Neural crest cell (in vitro differentiated cells): ENCODE measurements around the gene HTR3B. TPM values are rescaled to one million over a fixed set of nuclear protein-coding genes. Genes with fewer than 3 reads are reported as not detected.

Experiments used
- DNase-seq: peaks from one replicate; pipeline ENCODE4 v3.0.0; 2021; ENCODE audit warnings: low read depth, mixed read lengths, low spot score
- H3K27ac Mint-ChIP-seq: one replicate; pipeline ENCODE4 v1.8.0; 2021; ENCODE audit warnings: mild to moderate bottlenecking, mixed read lengths; ENCODE audit not compliant: unreplicated experiment
- H3K27me3 Mint-ChIP-seq: 2 replicates; pipeline ENCODE4 v1.8.0; 2021; ENCODE audit warnings: low read depth, mild to moderate bottlenecking, mixed read lengths
- H3K36me3 Mint-ChIP-seq: 2 replicates; pipeline ENCODE4 v1.8.0; 2021; ENCODE audit warnings: low read depth, mild to moderate bottlenecking, mixed read lengths
- H3K4me1 Mint-ChIP-seq: 2 replicates; pipeline ENCODE4 v1.8.0; 2021; ENCODE audit warnings: mixed read lengths
- H3K4me3 Mint-ChIP-seq: one replicate; pipeline ENCODE4 v1.8.0; 2021; ENCODE audit warnings: mild to moderate bottlenecking, mixed read lengths
- H3K9me3 Mint-ChIP-seq: 2 replicates; pipeline ENCODE4 v1.8.0; 2021; ENCODE audit warnings: mixed read lengths
- total RNA-seq: library from RNA; stranded (reverse); gene quantifications from 2 replicates; pipeline ENCODE4 v1.2.1, GENCODE V29; 2021
- TF ChIP-seq, protein P1 (sequence below): fragments of 200-600 bp; sonication (generic); conservative IDR thresholded peaks from 2 replicates; pipeline ENCODE4 v1.5.0; 2021; ENCODE audit warnings: antibody characterized with exemption, mild to moderate bottlenecking

HTR3B gene
- total RNA-seq, 1 donor from 2014 or later = 0.26 TPM

DNA sequence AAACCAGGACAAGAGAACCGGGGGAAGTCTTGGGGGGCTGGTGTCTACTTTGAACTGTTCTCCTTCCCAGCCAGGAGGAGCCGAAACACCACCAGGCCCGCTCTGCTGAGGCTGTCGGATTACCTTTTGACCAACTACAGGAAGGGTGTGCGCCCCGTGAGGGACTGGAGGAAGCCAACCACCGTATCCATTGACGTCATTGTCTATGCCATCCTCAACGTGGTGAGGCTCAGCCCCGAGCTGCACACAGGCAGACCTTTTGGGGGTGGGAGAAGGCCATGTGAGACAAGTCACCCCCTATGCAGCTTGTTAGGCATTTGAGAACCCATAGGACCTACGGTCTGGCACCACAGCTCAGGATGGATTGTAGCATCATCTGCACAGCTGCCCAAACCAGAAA, 73.1 kb downstream of the HTR3B start:
- Mint-ChIP-seq H3K4me3 (no peak overlapping the region), H3K27me3 (peaks cover 20% of the 10 kb centered on the region), H3K27ac (no peak overlapping the region), H3K9me3 (no peaks in the 10 kb centered on the region), H3K36me3 (no peaks in the 10 kb centered on the region), H3K4me1 (peaks cover 10% of the 10 kb centered on the region)
- TF ChIP-seq, protein P1, sequence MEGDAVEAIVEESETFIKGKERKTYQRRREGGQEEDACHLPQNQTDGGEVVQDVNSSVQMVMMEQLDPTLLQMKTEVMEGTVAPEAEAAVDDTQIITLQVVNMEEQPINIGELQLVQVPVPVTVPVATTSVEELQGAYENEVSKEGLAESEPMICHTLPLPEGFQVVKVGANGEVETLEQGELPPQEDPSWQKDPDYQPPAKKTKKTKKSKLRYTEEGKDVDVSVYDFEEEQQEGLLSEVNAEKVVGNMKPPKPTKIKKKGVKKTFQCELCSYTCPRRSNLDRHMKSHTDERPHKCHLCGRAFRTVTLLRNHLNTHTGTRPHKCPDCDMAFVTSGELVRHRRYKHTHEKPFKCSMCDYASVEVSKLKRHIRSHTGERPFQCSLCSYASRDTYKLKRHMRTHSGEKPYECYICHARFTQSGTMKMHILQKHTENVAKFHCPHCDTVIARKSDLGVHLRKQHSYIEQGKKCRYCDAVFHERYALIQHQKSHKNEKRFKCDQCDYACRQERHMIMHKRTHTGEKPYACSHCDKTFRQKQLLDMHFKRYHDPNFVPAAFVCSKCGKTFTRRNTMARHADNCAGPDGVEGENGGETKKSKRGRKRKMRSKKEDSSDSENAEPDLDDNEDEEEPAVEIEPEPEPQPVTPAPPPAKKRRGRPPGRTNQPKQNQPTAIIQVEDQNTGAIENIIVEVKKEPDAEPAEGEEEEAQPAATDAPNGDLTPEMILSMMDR = no peak
- no peak for DNase-seq

GRCh38 chr11:113979431-113979830, 74.8 kb downstream of the HTR3B start:
- no peaks in the 10 kb centered on the region for H3K36me3 Mint-ChIP-seq
- no peak overlapping the region for H3K4me3 Mint-ChIP-seq
- TF ChIP-seq, protein P1 = no peak
- DNase-seq = no peak
- peaks cover 10% of the 10 kb centered on the region for H3K4me1 Mint-ChIP-seq
- peaks cover 33% of the 10 kb centered on the region for H3K27me3 Mint-ChIP-seq
- H3K9me3 Mint-ChIP-seq = no peaks in the 10 kb centered on the region
- no peak overlapping the region for H3K27ac Mint-ChIP-seq

- Mint-ChIP-seq H3K4me1 (no peaks in the 10 kb centered on the region), H3K27ac (no peak overlapping the region), H3K4me3 (no peak overlapping the region), H3K9me3 (no peaks in the 10 kb centered on the region), H3K27me3 (peaks cover 34% of the 10 kb centered on the region), H3K36me3 (no peaks in the 10 kb centered on the region)
- DNase-seq = no peak
- TF ChIP-seq, protein P1 = no peak
Observed at GRCh38 chr11:113980785-113981184, 76.2 kb downstream of the HTR3B start.

DNA sequence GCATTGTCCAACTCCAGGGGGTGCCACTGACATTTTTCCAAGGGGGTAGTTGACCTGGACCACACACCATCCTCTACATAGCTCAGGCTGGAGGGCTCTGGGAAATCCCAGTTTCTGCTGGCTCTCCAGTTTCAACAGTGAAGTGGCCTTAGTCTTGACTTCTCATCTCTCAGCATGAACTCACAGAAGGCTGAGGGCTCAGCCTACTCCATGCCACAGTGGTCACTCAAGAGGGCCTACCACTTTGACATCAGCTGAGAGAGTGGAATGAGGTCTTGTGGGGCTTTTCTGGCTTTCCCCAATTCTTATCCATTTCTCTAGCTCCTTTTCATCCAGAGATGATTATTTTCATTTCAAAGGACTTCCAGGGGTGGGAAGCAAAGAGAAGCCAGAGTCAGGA, 77.7 kb downstream of the HTR3B start:
- H3K36me3 Mint-ChIP-seq = no peaks in the 10 kb centered on the region
- no peaks in the 10 kb centered on the region for H3K4me1 Mint-ChIP-seq
- H3K4me3 Mint-ChIP-seq = no peak overlapping the region
- H3K9me3 Mint-ChIP-seq = no peaks in the 10 kb centered on the region
- no peak overlapping the region for H3K27ac Mint-ChIP-seq
- no peak for DNase-seq
- H3K27me3 Mint-ChIP-seq = peaks cover 36% of the 10 kb centered on the region
- TF ChIP-seq, protein P1 = no peak

DNA sequence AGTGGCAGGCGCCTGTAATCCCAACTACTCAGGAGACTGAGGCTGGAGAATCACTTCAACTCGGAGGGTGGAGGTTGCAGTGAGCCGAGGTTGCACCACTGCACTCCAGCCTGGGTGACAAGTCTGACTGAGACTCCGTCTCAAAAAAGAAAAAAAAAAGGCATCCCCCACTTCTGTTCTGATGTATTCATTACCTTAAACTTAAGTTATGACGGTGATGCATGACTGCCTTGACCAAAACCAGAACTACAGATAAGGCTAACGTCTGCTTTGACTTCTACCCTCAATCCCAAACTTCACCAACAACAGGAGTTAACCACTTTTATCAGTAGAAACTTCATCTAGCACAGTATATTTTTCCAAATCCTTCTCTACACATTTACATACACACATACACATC, 80.2 kb downstream of the HTR3B start:
- H3K27me3 Mint-ChIP-seq = peaks cover 39% of the 10 kb centered on the region
- no peaks in the 10 kb centered on the region for H3K4me1 Mint-ChIP-seq
- H3K9me3 Mint-ChIP-seq = no peaks in the 10 kb centered on the region
- TF ChIP-seq, protein P1 = no peak
- H3K4me3 Mint-ChIP-seq = no peak overlapping the region
- no peak overlapping the region for H3K27ac Mint-ChIP-seq
- H3K36me3 Mint-ChIP-seq = no peaks in the 10 kb centered on the region
- DNase-seq = no peak

GRCh38 chr11:113985906-113986305, 81.3 kb downstream of the HTR3B start:
- Mint-ChIP-seq H3K4me3 (no peak overlapping the region), H3K27me3 (peaks cover 32% of the 10 kb centered on the region), H3K4me1 (no peaks in the 10 kb centered on the region)

More at GRCh38 chr11:113985906-113986305, 81.3 kb downstream of the HTR3B start:
- no peaks in the 10 kb centered on the region for H3K9me3 Mint-ChIP-seq
- no peaks in the 10 kb centered on the region for H3K36me3 Mint-ChIP-seq
- no peak for DNase-seq
- TF ChIP-seq, protein P1 = no peak
- no peak overlapping the region for H3K27ac Mint-ChIP-seq
